HEK293 (cell line): ENCODE results near the gene ATP2B3.

Experiments
- TCF7L2 ChIP-seq: IDR thresholded peaks from 2 replicates; pipeline ENCODE4 v1.6.1; 2011; ENCODE audit warnings: low read depth, mild to moderate bottlenecking, inconsistent platforms, low read length, moderate library complexity, borderline replicate concordance
- ZBTB7A ChIP-seq: fragments of 450-650 bp; formaldehyde crosslinking; IDR thresholded peaks from 2 replicates; pipeline ENCODE4 v1.5.1; 2016; ENCODE audit warnings: low read depth, missing biosample characterization, missing genetic modification characterization
- TF ChIP-seq, protein P1 (sequence below): fragments of 450-650 bp; formaldehyde crosslinking; IDR thresholded peaks from 2 replicates; pipeline ENCODE4 v1.5.1; 2016; ENCODE audit warnings: missing biosample characterization, missing genetic modification characterization

- TF ChIP-seq, protein P1, sequence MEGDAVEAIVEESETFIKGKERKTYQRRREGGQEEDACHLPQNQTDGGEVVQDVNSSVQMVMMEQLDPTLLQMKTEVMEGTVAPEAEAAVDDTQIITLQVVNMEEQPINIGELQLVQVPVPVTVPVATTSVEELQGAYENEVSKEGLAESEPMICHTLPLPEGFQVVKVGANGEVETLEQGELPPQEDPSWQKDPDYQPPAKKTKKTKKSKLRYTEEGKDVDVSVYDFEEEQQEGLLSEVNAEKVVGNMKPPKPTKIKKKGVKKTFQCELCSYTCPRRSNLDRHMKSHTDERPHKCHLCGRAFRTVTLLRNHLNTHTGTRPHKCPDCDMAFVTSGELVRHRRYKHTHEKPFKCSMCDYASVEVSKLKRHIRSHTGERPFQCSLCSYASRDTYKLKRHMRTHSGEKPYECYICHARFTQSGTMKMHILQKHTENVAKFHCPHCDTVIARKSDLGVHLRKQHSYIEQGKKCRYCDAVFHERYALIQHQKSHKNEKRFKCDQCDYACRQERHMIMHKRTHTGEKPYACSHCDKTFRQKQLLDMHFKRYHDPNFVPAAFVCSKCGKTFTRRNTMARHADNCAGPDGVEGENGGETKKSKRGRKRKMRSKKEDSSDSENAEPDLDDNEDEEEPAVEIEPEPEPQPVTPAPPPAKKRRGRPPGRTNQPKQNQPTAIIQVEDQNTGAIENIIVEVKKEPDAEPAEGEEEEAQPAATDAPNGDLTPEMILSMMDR (tag by site-specific recombination) = no peak
- no peak for TF ChIP-seq TCF7L2
- TF ChIP-seq ZBTB7A (tag by site-specific recombination) = no peak
Measured at GRCh38 chrX:153603131-153603656, 85.8 kb downstream of the ATP2B3 start.
